ENCODE measurements around the gene AGRN.
"Not testable (repeated sequence)": the region's sequence is repeated elsewhere in the genome, so short reads cannot be mapped to it uniquely, and the experiment has no call there.

GRCh38 chr1:1065940-1066304 lies 46.0 kb downstream of the AGRN start:
- TF ChIP-seq MLX (CRISPR knock-in tag; IDR thresholded peaks at IDR 0.05); ZNF396 (CRISPR knock-in tag; IDR thresholded peaks at IDR 0.05; ENCODE audit: borderline replicate concordance); ETV6 (CRISPR knock-in tag; IDR thresholded peaks at IDR 0.05); ATF3 (CRISPR knock-in tag; conservative IDR thresholded peaks at IDR 0.05); CTCF (IDR thresholded peaks at IDR 0.05); ZNF138 (CRISPR knock-in tag; conservative IDR thresholded peaks at IDR 0.05); PREB (CRISPR knock-in tag; IDR thresholded peaks at IDR 0.05; ENCODE audit: borderline replicate concordance); FOXK1 (CRISPR knock-in tag; IDR thresholded peaks at IDR 0.05): not testable (repeated sequence)
- TF ChIP-seq, protein P1, sequence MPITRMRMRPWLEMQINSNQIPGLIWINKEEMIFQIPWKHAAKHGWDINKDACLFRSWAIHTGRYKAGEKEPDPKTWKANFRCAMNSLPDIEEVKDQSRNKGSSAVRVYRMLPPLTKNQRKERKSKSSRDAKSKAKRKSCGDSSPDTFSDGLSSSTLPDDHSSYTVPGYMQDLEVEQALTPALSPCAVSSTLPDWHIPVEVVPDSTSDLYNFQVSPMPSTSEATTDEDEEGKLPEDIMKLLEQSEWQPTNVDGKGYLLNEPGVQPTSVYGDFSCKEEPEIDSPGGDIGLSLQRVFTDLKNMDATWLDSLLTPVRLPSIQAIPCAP (CRISPR knock-in tag; IDR thresholded peaks at IDR 0.05): not testable (repeated sequence)

All from WTC11 (cell line).